GM10266 (cell line): Measurements from ENCODE around the gene GFRAL.

Experiments
- DNase-seq: peaks from one replicate; pipeline ENCODE4 v3.0.0; 2012; ENCODE audit errors: extremely low spot score
- TF ChIP-seq, protein P1 (sequence below): IDR thresholded peaks from 2 replicates; pipeline ENCODE4 v1.5.1; 2012; ENCODE audit warnings: mild to moderate bottlenecking, low read depth; ENCODE audit not compliant: control insufficient read depth, insufficient read depth; ENCODE audit errors: missing control alignments

GFRAL gene

DNA sequence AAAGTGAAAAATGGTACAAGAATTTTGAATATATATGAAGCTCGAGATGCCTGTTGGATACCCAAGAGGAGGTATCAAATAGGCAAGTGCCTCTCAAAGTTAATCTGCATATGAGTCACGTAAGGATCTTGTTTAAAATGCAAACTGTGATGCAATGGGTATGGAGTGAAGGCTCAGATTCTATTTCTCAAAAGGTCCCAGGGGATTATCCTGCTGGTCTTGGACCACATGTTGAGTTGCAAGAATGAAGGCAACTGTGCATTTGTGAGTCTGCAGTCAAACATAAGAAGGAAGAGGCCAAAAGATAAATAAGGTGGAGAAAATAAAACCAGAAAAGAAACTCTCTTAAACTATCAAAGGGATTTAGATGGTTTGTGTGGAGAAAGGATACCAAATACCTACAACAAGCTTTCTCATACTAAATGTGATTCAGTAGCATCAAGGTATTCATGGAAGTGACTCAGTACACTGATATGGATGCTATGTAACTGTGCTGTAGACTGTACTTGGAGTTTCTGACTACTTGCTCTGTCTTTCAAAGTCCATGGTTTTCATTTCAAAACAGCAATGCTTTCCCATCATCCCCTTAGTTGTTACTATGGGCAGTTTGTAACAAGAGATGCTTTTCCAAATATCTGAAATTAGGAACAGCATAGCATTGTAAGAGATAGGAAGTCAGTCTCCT is 106.3 kb downstream of the GFRAL start:
- no peak for DNase-seq
- TF ChIP-seq, protein P1, sequence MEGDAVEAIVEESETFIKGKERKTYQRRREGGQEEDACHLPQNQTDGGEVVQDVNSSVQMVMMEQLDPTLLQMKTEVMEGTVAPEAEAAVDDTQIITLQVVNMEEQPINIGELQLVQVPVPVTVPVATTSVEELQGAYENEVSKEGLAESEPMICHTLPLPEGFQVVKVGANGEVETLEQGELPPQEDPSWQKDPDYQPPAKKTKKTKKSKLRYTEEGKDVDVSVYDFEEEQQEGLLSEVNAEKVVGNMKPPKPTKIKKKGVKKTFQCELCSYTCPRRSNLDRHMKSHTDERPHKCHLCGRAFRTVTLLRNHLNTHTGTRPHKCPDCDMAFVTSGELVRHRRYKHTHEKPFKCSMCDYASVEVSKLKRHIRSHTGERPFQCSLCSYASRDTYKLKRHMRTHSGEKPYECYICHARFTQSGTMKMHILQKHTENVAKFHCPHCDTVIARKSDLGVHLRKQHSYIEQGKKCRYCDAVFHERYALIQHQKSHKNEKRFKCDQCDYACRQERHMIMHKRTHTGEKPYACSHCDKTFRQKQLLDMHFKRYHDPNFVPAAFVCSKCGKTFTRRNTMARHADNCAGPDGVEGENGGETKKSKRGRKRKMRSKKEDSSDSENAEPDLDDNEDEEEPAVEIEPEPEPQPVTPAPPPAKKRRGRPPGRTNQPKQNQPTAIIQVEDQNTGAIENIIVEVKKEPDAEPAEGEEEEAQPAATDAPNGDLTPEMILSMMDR: no peak

DNA sequence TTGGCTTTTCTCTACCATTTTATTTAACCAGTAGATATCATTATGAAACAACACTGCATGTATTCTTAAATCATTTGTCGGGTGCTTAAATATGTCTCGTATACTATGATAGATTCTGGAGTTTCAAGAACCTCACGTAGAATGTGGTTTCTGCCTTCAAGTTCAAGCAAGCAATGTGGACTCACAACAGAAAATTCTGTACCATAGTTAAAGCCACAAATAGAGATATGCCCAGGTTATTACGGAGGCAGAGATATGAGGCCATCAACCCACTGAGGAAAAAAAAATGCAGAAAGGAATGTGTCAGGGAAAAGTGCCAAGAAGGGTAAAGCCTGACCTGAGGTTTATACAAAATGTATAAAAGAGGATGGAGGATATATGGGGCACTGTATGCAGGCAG is 109.9 kb downstream of the GFRAL start:
- TF ChIP-seq, protein P1: no peak
- DNase-seq: no peak

- DNase-seq: no peak
These were observed 110.9 kb downstream of the GFRAL start for GRCh38 chr6:55438203-55438602.

DNA sequence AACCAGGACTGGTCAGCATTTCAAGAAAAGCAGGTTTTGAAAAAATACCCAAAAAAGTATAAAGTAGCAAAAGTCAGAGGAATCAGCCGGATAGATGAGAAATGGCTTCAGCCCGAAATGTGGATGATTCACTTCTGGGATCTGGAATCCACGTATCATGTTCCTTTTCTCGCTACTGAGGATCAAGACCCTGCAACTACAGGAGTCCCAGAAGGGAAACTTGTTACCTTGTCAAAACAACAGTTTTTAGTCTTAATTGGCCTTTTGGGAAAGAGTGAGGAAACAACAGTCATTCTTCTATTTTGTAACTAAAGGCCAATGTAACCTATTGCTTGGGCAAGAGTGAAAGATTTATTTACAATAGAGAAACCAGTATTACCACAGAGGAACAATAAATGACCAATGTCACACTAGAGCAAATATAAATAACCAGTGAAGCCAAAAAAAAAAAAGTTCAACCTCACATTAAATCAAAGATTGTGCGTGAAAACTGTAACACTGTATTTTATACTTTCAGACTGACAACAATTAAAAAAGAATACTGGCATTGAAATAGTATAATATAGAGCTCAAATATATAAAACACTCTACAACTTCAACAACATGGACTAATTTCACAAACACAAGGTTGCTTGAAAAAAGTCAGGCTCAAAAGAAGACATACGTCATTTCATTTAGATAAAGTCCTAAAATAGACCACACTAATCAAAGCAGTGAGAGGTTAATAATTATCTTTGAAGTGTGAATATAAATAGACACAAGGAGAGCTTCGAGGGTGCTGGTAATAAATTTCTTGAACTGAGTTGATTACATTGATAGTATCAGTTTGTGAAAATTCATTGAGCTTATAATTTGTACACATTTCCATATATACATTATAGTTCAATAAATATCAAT is 116.2 kb downstream of the GFRAL start:
- TF ChIP-seq, protein P1: no peak
- DNase-seq: no peak

More at GRCh38 chr6:55438203-55438602, 110.9 kb downstream of the GFRAL start:
- TF ChIP-seq, protein P1: no peak

DNA sequence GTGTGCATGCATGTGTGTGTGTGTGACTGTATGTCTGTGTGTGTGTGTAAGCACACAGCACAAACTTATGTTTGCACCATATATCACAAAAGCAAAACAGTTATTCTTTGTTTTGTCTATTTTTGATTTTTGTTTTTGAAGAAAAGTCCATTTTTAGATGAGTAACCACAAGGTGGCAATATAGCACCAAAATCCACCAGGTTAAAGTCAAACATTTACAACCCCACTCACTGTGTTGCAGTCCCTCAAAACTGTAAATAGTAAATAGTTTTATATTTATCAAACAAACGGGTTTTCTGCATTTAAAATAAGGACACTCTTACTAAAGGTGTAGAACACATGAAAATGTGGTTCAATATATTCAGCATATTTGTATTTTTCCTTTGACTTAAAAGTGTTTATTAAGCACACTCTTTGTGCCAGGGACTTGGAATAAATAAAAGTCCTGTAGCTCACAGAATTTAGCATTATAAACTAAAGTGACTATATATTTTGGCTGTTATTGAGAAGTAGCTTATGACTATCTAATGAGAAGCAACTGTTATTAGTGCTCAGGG is 118.5 kb downstream of the GFRAL start:
- TF ChIP-seq, protein P1: peak; percentile 53
- no peak for DNase-seq

- TF ChIP-seq, protein P1: no peak
- no peak for DNase-seq
These were observed 120.6 kb downstream of the GFRAL start for GRCh38 chr6:55447891-55448290.
